Kidney (tissue), 14 donors: ENCODE measurements around the gene GLS. TPM values are rescaled to one million over a fixed set of nuclear protein-coding genes. Genes with fewer than 3 reads are reported as not detected.
A peak's percentile ranks its signal among the peaks of the same experiment; 100 is the strongest.

Experiments
- DNase-seq, 5 donors: peaks; one replicate each; pipeline ENCODE4 v3.0.0-alpha.2; 2013 to 2020
- FAIRE-seq: peaks from 2 replicates; lab custom pipeline; 2012; peaks lifted over from hg19 to GRCh38; lab: Jason Lieb, UNC
- H3K27ac ChIP-seq, 2 donors: one replicate each; pipeline ENCODE4 v1.7.0; 2013; ENCODE audit warnings: low read depth in 2 of 2, low read length in 2 of 2, inconsistent platforms in 1 of 2
- H3K27me3 ChIP-seq: one replicate; pipeline ENCODE4 v1.7.1; 2013; ENCODE audit warnings: low read length, inconsistent platforms; ENCODE audit not compliant: control insufficient read depth, insufficient read depth
- H3K36me3 ChIP-seq, 3 donors: one replicate each; pipeline versions ENCODE4 v1.7.0 to v1.7.1; 2013; ENCODE audit warnings: low read length in 3 of 3, control low read depth in 1 of 3, inconsistent platforms in 1 of 3; ENCODE audit not compliant: insufficient read depth in 3 of 3, control insufficient read depth in 2 of 3
- H3K4me1 ChIP-seq, 3 donors: one replicate each; pipeline versions ENCODE4 v1.7.0 to v1.7.1; 2013; ENCODE audit warnings: low read length in 3 of 3, inconsistent platforms in 1 of 3, low read depth in 1 of 3; ENCODE audit not compliant: control insufficient read depth in 2 of 3, insufficient read depth in 2 of 3
- H3K4me3 ChIP-seq, 3 donors: one replicate each; pipeline versions ENCODE4 v1.7.0 to v1.8.1; 2013; ENCODE audit warnings: low read length in 3 of 3, control low read depth in 1 of 3, inconsistent platforms in 1 of 3
- H3K9ac ChIP-seq, 3 donors: one replicate each; pipeline versions ENCODE4 v1.7.0 to v1.7.1; 2013; ENCODE audit warnings: low read length in 3 of 3, control low read depth in 1 of 3, inconsistent platforms in 1 of 3
- H3K9me3 ChIP-seq, 3 donors: one replicate each; pipeline versions ENCODE4 v1.7.0 to v1.7.1; 2013; ENCODE audit warnings: low read length in 3 of 3, control low read depth in 1 of 3, inconsistent platforms in 1 of 3; ENCODE audit not compliant: control insufficient read depth in 2 of 3, insufficient read depth in 1 of 3
- intact Hi-C: fragments of 100-400 bp; cut with DNase I; formaldehyde crosslinking; loops from one replicate; pipeline ENCODE4 v1.11.1; 2022
- polyA plus RNA-seq: library from polyadenylated mRNA; stranded (reverse); fragments of 350-450 nt; fragmentation: Illumina TruSeq; extraction: RNeasy Lipid Tissue Mini Kit (QIAGEN cat#74804); gene quantifications from one replicate; pipeline ENCODE4 v1.2.3, GENCODE V29; 2014; ENCODE audit warnings: low read depth, low replicate concordance; ENCODE audit not compliant: insufficient read depth
- total RNA-seq: library from RNA; stranded (reverse); fragmentation: NEBNext Ultra II Directional; extraction: Animal tissue kit (Norgen Biotek cat#: 25700); gene quantifications from one replicate; pipeline ENCODE4 v1.2.1, GENCODE V29; 2021
- TF ChIP-seq, protein P1 (sequence below): IDR thresholded peaks from 3 replicates; pipeline ENCODE4 v1.5.1; 2012; ENCODE audit warnings: mild to moderate bottlenecking, moderate library complexity, borderline replicate concordance; ENCODE audit not compliant: insufficient read depth; ENCODE audit errors: extremely low read depth
- donor health status: control.
- donor health status: control.
- donor health status: control.
- donor health status: control.
- donor health status: control.
- donor health status: DM: yes; HTN: yes; CAD: no.
- donor health status: Normal renal cell carcinoma (clear cell type).

The GLS gene
- total and polyA plus RNA-seq, 2 donors from 2014 or later = 196 to 230 TPM

DNA sequence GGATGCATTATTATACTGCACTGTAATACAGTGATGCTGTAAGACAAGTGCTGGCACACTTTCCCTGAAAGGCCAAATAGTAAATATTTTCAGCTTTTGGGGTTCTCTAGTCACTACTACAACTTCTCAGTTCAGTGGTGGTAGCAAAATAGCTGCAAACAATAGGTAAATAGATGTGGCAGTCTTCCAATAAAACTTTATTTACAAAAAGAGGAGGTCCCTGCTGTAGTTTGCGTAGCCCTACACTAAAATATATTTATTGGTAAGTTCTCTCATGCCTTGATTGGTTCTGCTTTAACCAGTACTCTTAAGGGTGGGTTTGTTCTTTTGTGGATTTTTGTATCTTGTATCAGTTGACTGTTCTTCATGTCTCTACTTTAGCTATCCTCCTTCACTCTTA is 7.8 kb downstream of the GLS start:
- FAIRE-seq (no peak), DNase-seq (no peak)
- peaks cover 0 to 2% (median 0%) of the 10 kb centered on the region in 3 donors for H3K4me1 ChIP-seq
- H3K27me3 ChIP-seq = no peaks in the 10 kb centered on the region
- H3K9ac ChIP-seq = no peak overlapping the region
- peak overlapping the region in 1 of 2 donors; percentile 28 for H3K27ac ChIP-seq
- H3K36me3 ChIP-seq = peaks cover 0 to 6% (median 0%) of the 10 kb centered on the region in 3 donors
- TF ChIP-seq, protein P1, sequence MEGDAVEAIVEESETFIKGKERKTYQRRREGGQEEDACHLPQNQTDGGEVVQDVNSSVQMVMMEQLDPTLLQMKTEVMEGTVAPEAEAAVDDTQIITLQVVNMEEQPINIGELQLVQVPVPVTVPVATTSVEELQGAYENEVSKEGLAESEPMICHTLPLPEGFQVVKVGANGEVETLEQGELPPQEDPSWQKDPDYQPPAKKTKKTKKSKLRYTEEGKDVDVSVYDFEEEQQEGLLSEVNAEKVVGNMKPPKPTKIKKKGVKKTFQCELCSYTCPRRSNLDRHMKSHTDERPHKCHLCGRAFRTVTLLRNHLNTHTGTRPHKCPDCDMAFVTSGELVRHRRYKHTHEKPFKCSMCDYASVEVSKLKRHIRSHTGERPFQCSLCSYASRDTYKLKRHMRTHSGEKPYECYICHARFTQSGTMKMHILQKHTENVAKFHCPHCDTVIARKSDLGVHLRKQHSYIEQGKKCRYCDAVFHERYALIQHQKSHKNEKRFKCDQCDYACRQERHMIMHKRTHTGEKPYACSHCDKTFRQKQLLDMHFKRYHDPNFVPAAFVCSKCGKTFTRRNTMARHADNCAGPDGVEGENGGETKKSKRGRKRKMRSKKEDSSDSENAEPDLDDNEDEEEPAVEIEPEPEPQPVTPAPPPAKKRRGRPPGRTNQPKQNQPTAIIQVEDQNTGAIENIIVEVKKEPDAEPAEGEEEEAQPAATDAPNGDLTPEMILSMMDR = no peak
- H3K4me3 ChIP-seq = no peak overlapping the region
- intact Hi-C loops = no loop called here
- H3K9me3 ChIP-seq = no peaks in the 10 kb centered on the region

DNA sequence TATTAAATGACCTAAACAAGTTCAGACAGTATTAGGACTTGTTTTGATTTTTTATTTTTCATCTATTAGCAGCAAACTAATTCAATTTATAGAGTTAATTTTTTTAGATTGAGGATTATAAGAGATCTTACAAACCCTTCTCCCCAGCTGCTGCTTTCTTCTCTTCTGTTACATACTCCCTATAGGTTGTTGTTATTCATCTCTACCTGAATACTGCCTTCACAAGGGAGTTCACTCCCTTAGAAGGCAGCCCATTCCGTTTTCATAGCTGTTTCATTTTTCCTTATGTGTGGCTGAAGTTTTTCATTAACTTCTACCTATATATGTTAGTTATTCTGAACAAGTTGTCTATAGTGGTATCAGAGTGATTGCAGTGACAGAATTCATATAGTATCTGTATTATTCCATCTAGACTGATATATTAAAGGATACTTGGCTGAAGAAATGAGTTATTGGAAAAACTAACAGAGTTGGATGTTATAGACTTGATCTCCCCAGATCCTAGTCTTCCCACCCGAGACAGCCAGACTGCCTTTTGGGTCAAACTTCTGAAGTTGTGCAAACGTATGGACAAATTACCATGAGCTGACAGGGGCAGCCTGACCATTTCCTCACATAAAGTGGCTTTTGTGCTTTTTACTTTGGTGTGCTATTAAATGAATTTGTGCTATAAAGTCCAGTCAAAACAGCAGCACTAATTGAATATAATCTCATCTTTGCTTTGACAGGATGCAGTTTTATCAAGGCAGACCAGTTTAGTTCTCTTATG is 8.7 kb downstream of the GLS start:
- Histone ChIP-seq H3K36me3 (peaks cover 0 to under 1% (median 0%) of the 10 kb centered on the region in 3 donors), H3K4me3 (no peak overlapping the region), H3K27me3 (no peaks in the 10 kb centered on the region), H3K4me1 (peaks cover 0 to 2% (median 0%) of the 10 kb centered on the region in 3 donors), H3K9me3 (no peaks in the 10 kb centered on the region), H3K9ac (no peak overlapping the region), H3K27ac (no peak overlapping the region)
- intact Hi-C loops = no loop called here
- TF ChIP-seq, protein P1 = no peak
- FAIRE-seq (no peak), DNase-seq (no peak)

DNA sequence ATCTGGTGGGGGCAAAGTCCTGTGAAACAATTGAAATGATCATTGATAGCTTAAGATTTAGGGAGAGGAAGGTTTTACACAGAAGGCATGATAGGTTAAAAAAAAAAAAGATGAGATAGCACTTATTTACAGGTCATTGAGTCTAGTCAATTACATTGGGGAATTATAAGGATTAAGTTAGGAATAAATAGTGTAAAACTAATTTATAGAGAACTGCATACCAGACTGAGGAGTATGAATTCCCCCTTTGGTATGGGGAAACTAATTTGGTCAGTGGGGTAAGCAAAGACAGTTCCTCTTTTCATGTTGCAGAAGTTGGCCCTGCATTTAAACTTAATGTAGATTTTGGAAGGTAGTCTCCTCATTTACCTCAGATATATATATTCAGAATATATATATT is 10.8 kb downstream of the GLS start:
- FAIRE-seq (no peak), DNase-seq (no peak)
- no peak overlapping the region for H3K4me3 ChIP-seq
- no peak overlapping the region for H3K27ac ChIP-seq
- intact Hi-C loops = no loop called here
- peaks cover 0 to 3% (median 0%) of the 10 kb centered on the region in 3 donors for H3K4me1 ChIP-seq
- TF ChIP-seq, protein P1 = no peak
- no peaks in the 10 kb centered on the region for H3K9me3 ChIP-seq
- H3K27me3 ChIP-seq = no peaks in the 10 kb centered on the region
- no peak overlapping the region for H3K9ac ChIP-seq
- H3K36me3 ChIP-seq = peaks cover 0 to 9% (median 3%) of the 10 kb centered on the region in 3 donors
